GM12873 (cell line): ENCODE results near the gene RAET1G.

ENCODE experiments used
- CTCF ChIP-seq: IDR thresholded peaks from 2 replicates; pipeline ENCODE4 v1.5.1; 2012; ENCODE audit warnings: low read depth, mild to moderate bottlenecking, moderate library complexity, low read length, control low read depth; ENCODE audit not compliant: insufficient read depth; ENCODE audit errors: missing control alignments

Gene RAET1G

GRCh38 chr6:149938571-149939355, 15.8 kb upstream of the RAET1G start:
- no peak for TF ChIP-seq CTCF

GRCh38 chr6:149936743-149937142, 13.8 kb upstream of the RAET1G start:
- no peak for TF ChIP-seq CTCF

- no peak for TF ChIP-seq CTCF
These were observed 12.7 kb upstream of the RAET1G start for GRCh38 chr6:149935668-149936067.

GRCh38 chr6:149935246-149935645, 12.3 kb upstream of the RAET1G start:
- no peak for TF ChIP-seq CTCF

- peak; percentile 66 for TF ChIP-seq CTCF
These were observed 11.6 kb upstream of the RAET1G start for GRCh38 chr6:149934249-149935156.

- TF ChIP-seq CTCF, result no peak
These were observed 10.5 kb upstream of the RAET1G start for GRCh38 chr6:149933461-149933860.

GRCh38 chr6:149933036-149933435, 10.1 kb upstream of the RAET1G start:
- no peak for TF ChIP-seq CTCF
